A549 (cell line): ENCODE measurements around the gene DSC2. TPM values are rescaled to one million over a fixed set of nuclear protein-coding genes. Genes with fewer than 3 reads are reported as not detected.

Experiments used
- ATAC-seq, 2 experiments: fragments of 200-7000 bp in 1 of 2; fragments of >200 bp in 1 of 2; cut with Nextera tagmentation in 1 of 2; cut with Tn5 transposase in 1 of 2; 3 replicates each; pipeline versions ENCODE4 v1.8.0 to v1.9.1; 2018 to 2020; ENCODE audit warnings: mild to moderate bottlenecking in 1 of 2, moderate library complexity in 1 of 2
- CTCF ChIA-PET: fragments of 300-600 bp; sonication (Branson Sonifier 250); formaldehyde crosslinking; extraction: SDS; loops from one replicate; lab custom pipeline; 2021; ENCODE audit warnings: antibody characterized with exemption, inconsistent platforms; lab: Yijun Ruan, JAX
- POLR2A ChIA-PET: fragments of 350-600 bp; formaldehyde crosslinking; extraction: SDS; loops from one replicate; lab custom pipeline; 2021; ENCODE audit warnings: antibody characterized with exemption, inconsistent platforms; lab: Yijun Ruan, JAX
- DNase-seq, 2 experiments: peaks; one replicate each; pipeline versions ENCODE4 v3.0.0 to v3.0.0-alpha.2; 2011 to 2016; ENCODE audit warnings: low read depth in 1 of 2, low spot score in 1 of 2
- FAIRE-seq: peaks from 2 replicates; lab custom pipeline; 2011; peaks lifted over from hg19 to GRCh38; lab: Jason Lieb, UNC
- H3K27ac ChIP-seq, 2 experiments: fragments of >200 bp; sonication (Bioruptor Twin); formaldehyde crosslinking; 3 replicates each; pipeline ENCODE4 v1.5.1; 2016 to 2017
- H3K4me1 ChIP-seq: fragments of >200 bp; sonication (Bioruptor Twin); formaldehyde crosslinking; 3 replicates; pipeline ENCODE4 v1.6.1; 2016
- H3K4me2 ChIP-seq: fragments of >200 bp; sonication (Bioruptor Twin); formaldehyde crosslinking; 3 replicates; pipeline ENCODE4 v1.6.1; 2016
- H3K4me3 ChIP-seq: fragments of >200 bp; sonication (Bioruptor Twin); formaldehyde crosslinking; 3 replicates; pipeline ENCODE4 v1.5.1; 2016
- H3K9me3 ChIP-seq: fragments of >200 bp; sonication (Bioruptor Twin); formaldehyde crosslinking; 3 replicates; pipeline ENCODE4 v1.6.1; 2016
- ATOH8 ChIP-seq: fragments of 250-450 bp; sonication (Bioruptor Pico); IDR thresholded peaks from 2 replicates; pipeline ENCODE4 v1.5.0; 2020; ENCODE audit warnings: low read depth, mild to moderate bottlenecking, moderate library complexity
- BHLHE40 ChIP-seq: IDR thresholded peaks from 2 replicates; pipeline ENCODE4 v1.6.1; 2012; ENCODE audit warnings: low read depth, low read length, inconsistent platforms
- CHD2 ChIP-seq: fragments of 150-350 bp; IDR thresholded peaks from 2 replicates; pipeline ENCODE4 v1.6.1; 2014; ENCODE audit warnings: low read length; ENCODE audit not compliant: partially characterized antibody
- E2F6 ChIP-seq: IDR thresholded peaks from 2 replicates; pipeline ENCODE4 v1.6.1; 2012; ENCODE audit warnings: low read depth, borderline replicate concordance
- EHMT2 ChIP-seq: fragments of 200-600 bp; sonication (generic); IDR thresholded peaks from 2 replicates; pipeline ENCODE4 v1.6.1; 2016; ENCODE audit warnings: antibody characterized with exemption, low read depth, mild to moderate bottlenecking, moderate library complexity
- ELK1 ChIP-seq: fragments of 150-350 bp; IDR thresholded peaks from 2 replicates; pipeline ENCODE4 v1.6.1; 2014; ENCODE audit warnings: low read depth, mild to moderate bottlenecking, low read length
- EP300 ChIP-seq, 2 experiments: fragments of >200 bp; sonication (Bioruptor Twin); formaldehyde crosslinking; IDR thresholded peaks; 2 replicates in 1 of 2; 3 replicates in 1 of 2; pipeline ENCODE4 v1.6.1; 2016 to 2017
- FOSB ChIP-seq: fragments of 250-450 bp; sonication (Bioruptor Pico); IDR thresholded peaks from 2 replicates; pipeline ENCODE4 v1.5.0; 2020; ENCODE audit warnings: mild to moderate bottlenecking, moderate library complexity
- HDAC2 ChIP-seq: fragments of 200-600 bp; sonication (generic); IDR thresholded peaks from 2 replicates; pipeline ENCODE4 v1.6.1; 2016
- HES2 ChIP-seq: fragments of >200 bp; sonication (Bioruptor Twin); formaldehyde crosslinking; IDR thresholded peaks from 2 replicates; pipeline ENCODE4 v1.6.1; 2016
- HEYL ChIP-seq: fragments of 250-450 bp; sonication (Bioruptor Pico); IDR thresholded peaks from 2 replicates; pipeline ENCODE4 v1.8.0; 2021; ENCODE audit warnings: mild to moderate bottlenecking, moderate library complexity
- HMGXB4 ChIP-seq: fragments of 250-450 bp; sonication (Bioruptor Pico); IDR thresholded peaks from 2 replicates; pipeline ENCODE4 v1.5.0; 2021; ENCODE audit warnings: mild to moderate bottlenecking, moderate library complexity, borderline replicate concordance
- HOXA7 ChIP-seq: fragments of 250-450 bp; sonication (Bioruptor Pico); IDR thresholded peaks from 2 replicates; pipeline ENCODE4 v1.5.0; 2020; ENCODE audit warnings: mild to moderate bottlenecking, moderate library complexity
- HOXB13 ChIP-seq: fragments of 250-450 bp; sonication (Bioruptor Pico); IDR thresholded peaks from 2 replicates; pipeline ENCODE4 v1.5.0; 2020; ENCODE audit warnings: low read depth, mild to moderate bottlenecking, moderate library complexity
- JUN ChIP-seq, 2 experiments: fragments of >200 bp; sonication (Bioruptor Twin); formaldehyde crosslinking; IDR thresholded peaks; 2 replicates in 1 of 2; 3 replicates in 1 of 2; pipeline ENCODE4 v1.6.1; 2016 to 2017
- MAZ ChIP-seq: fragments of 150-350 bp; IDR thresholded peaks from 2 replicates; pipeline ENCODE4 v1.6.1; 2014; ENCODE audit warnings: antibody characterized with exemption, low read depth, low read length, borderline replicate concordance
- NFE2L2 ChIP-seq: fragments of 150-350 bp; conservative IDR thresholded peaks from 2 replicates; pipeline ENCODE4 v1.6.1; 2014; ENCODE audit warnings: low read length
- POLR2A ChIP-seq: IDR thresholded peaks from 2 replicates; pipeline ENCODE4 v1.6.1; 2012; ENCODE audit warnings: mild to moderate bottlenecking, low read length
- RARB ChIP-seq: fragments of 250-450 bp; sonication (Bioruptor Pico); IDR thresholded peaks from 2 replicates; pipeline ENCODE4 v1.8.0; 2021; ENCODE audit warnings: mild to moderate bottlenecking, moderate library complexity
- RCOR1 ChIP-seq: fragments of 150-350 bp; IDR thresholded peaks from 2 replicates; pipeline ENCODE4 v1.6.1; 2014; ENCODE audit warnings: antibody characterized with exemption, low read length, low read depth
- RFX5 ChIP-seq: fragments of 450-650 bp; IDR thresholded peaks from 2 replicates; pipeline ENCODE4 v1.7.1; 2014; ENCODE audit warnings: antibody characterized with exemption, mild to moderate bottlenecking, moderate library complexity
- SREBF2 ChIP-seq: fragments of 450-650 bp; IDR thresholded peaks from 2 replicates; pipeline ENCODE4 v1.6.1; 2014; ENCODE audit warnings: mild to moderate bottlenecking, moderate library complexity
- TP53 ChIP-seq: fragments of 250-450 bp; sonication (Bioruptor Pico); IDR thresholded peaks from 2 replicates; pipeline ENCODE4 v1.5.0; 2021; ENCODE audit warnings: mild to moderate bottlenecking, moderate library complexity
- USF2 ChIP-seq: fragments of 450-650 bp; IDR thresholded peaks from 2 replicates; pipeline ENCODE4 v1.6.1; 2014; ENCODE audit warnings: antibody characterized with exemption
- WGBS: methylation state at CpG from one replicate; pipeline ENCODE4 v1.1.6; 2017; ENCODE audit errors: missing lambda C conversion rate; 5-methylcytosine and 5-hydroxymethylcytosine counted together
- polyA plus RNA-seq, 4 experiments: library from polyadenylated mRNA; depleted of rRNA in 3 of 4; stranded (reverse); fragments of >200 nt; fragmentation: RNase III in 1 of 4; extraction: RNeasy Plus Mini Kit Qiagen cat#74134 plus additional on column Dnase treatment in 1 of 4; gene quantifications; 2 replicates in 3 of 4; 3 replicates in 1 of 4; pipeline ENCODE4 v1.2.3, GENCODE V29; 2011 to 2017

Gene DSC2
- polyA plus RNA-seq, 2 of the 4 experiments (the other 2 are of a cell fraction) = 0.63 to 2.0 TPM

GRCh38 chr18:31134988-31135529, 32.8 kb upstream of the DSC2 start:
- POLR2A ChIA-PET = no interaction called here

GRCh38 chr18:31129398-31130115, 27.3 kb upstream of the DSC2 start:
- Histone ChIP-seq H3K4me1 (no peaks in the 10 kb centered on the region), H3K9me3 (no peaks in the 10 kb centered on the region), H3K27ac (no peak overlapping the region), H3K4me2 (no peak overlapping the region), H3K4me3 (no peak overlapping the region)
- no peak for ATAC-seq
- ChIA-PET POLR2A (interaction anchor here (0.7 kb wide), 1 partner anchor 11 kb away, joined by 3 read pairs; no protein-coding TSS in a partner anchor), CTCF (interaction anchor here (0.6 kb wide), 1 partner anchor 422 kb away, joined by 3 read pairs; no protein-coding TSS in a partner anchor)
- TF ChIP-seq EP300 (IDR thresholded peaks at IDR 0.05) (no peak), ATOH8 (CRISPR knock-in tag) (no peak), TP53 (no peak), FOSB (CRISPR knock-in tag) (no peak), SREBF2 (no peak), NFE2L2 (no peak), CHD2 (no peak), ELK1 (no peak), HOXB13 (no peak), HDAC2 (no peak), RARB (CRISPR knock-in tag) (no peak), USF2 (no peak), RCOR1 (no peak), HEYL (CRISPR knock-in tag) (no peak)
- no peak for FAIRE-seq
- no peak for DNase-seq
- 35% methylated on average over 1 of the region's 1 CpG for WGBS

More at GRCh38 chr18:31134988-31135529, 32.8 kb upstream of the DSC2 start:
- Histone ChIP-seq H3K9me3 (no peaks in the 10 kb centered on the region), H3K4me1 (no peaks in the 10 kb centered on the region), H3K4me3 (no peak overlapping the region), H3K4me2 (no peak overlapping the region), H3K27ac (no peak overlapping the region)
- DNase-seq (no peak), FAIRE-seq (no peak), ATAC-seq (no peak)
- WGBS = 53% methylated on average over 4 of the region's 4 CpGs
- TF ChIP-seq EHMT2 (no peak), E2F6 (no peak), RFX5 (no peak), MAZ (no peak), ELK1 (no peak), ATOH8 (CRISPR knock-in tag) (no peak), JUN (IDR thresholded peaks at IDR 0.05) (no peak), HOXA7 (no peak), HES2 (no peak), BHLHE40 (no peak), POLR2A (no peak), HMGXB4 (CRISPR knock-in tag) (no peak), RCOR1 (no peak)
- CTCF ChIA-PET = no interaction called here
